Activated CD4-positive, alpha-beta T cell treated with anti-CD3 and anti-CD28 coated beads, Interleukin-10, Interleukin-2, amounts not matched to agents 100 ng/mL and 50 ng/mL, durations not matched to agents 16 hours and 8 hours (primary cell): ENCODE results near the gene COBLL1.

Source experiments
- DNase-seq: peaks from one replicate; pipeline ENCODE4 v3.0.0-alpha.2; 2020

The COBLL1 gene

DNA sequence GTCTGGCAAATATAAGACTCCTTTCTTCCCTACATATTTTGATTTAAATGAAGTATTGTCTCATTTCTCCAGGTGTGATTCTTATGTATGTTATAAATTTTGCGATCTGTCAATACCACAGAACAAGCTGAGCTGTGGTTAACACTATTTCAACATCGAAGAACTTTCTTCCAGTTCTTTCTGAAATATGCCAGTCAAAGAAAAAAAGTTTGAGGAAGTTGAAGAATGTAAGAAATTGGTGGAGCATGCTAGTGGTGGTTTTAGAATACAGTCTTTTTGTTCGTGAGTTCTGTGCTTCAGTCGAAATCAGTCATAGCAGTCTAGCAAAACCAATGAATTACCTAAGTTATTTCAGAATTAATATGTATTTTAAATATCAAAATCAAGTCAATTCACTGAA lies 8.6 kb upstream of the COBLL1 start:
- no peak for DNase-seq

DNA sequence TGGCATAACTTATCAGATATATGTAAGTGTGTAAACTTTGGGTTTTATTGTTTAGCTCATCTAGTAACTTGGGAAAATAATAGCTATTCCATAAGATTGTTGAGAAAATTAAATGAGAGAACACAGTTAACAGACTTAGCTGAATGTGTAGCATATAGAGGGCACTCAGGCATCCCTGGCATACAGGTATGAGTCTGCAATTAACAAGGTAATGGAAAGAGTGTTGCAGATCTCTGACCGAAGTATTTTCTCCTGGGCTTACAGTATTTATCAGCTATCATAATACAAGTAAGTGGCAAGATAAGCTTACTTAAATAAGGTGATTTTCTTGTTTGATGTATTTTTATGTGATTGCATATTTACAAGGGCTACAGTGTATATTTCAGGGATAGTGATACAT lies 7.9 kb upstream of the COBLL1 start:
- DNase-seq: no peak

DNA sequence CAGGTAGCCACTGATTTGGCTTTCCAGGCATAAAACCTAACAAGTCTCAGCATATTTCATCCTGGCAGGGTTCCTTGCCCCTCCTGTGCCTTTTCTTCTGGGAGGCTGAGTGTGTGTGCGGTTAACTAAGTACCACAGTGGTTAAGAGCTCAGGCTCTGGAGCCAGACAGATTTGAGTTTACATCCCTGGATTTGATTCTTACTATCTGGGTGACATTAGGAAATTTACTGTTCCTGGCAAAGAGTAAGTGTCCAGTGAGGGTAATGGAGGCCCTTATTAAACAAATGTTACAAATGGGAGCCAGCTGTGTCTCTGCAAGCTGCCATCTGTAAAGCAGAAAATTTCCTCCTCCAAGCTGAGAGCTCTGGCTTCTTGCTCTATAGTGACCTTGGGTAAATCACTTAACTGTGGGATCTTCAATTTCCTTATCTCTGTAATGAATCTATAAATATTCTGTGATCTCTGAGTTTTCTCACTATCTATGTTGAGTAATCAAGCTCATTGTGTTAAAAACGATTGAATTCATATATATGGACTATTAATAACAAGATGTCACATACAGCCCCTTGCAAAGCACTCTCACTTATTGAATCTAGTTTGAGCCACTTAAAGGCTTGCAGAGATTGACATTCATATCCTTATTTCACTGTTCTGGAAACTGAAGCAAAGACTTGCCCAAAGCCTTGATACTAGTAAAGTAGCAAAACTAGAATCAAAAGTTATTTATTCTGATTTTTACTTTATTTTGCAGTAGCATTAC lies 6.5 kb upstream of the COBLL1 start:
- DNase-seq: no peak

DNA sequence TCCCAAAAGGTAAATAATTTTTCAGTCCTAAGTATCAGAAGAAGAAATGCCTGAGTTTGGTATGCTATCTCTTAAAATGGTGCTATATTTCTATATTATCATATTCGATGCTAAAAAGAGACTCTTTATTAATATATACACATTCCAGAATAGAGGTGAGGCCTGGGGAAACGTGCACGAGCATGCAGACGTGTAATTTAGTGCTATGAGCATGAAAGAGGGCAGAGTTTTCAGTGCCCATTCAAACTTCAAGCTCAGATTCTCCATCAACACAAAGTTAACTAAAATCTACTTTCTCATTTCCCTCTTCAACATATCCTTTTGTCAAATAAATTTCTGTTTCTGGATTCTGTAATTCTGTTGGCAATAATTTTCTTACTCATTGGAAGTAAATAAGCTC lies 5.7 kb upstream of the COBLL1 start:
- DNase-seq: no peak

DNA sequence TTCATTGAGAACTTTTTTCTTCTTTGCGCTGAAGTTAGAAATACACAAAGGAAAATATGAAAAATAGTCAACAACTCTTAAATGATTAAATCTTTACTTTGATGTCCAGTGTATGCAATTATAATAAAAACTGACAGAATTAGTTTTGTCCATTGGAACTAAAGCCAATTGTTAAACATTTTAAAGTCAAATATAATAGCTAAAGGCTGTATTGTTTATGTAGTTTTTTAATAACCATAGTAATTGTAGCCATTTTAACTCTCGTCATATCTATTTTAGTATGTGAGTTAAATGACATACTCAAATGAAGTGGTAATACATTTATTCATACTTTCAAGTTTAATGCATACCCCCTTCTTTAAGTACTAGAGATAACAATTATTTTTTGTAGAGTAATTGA lies 4.7 kb upstream of the COBLL1 start:
- DNase-seq: no peak

DNA sequence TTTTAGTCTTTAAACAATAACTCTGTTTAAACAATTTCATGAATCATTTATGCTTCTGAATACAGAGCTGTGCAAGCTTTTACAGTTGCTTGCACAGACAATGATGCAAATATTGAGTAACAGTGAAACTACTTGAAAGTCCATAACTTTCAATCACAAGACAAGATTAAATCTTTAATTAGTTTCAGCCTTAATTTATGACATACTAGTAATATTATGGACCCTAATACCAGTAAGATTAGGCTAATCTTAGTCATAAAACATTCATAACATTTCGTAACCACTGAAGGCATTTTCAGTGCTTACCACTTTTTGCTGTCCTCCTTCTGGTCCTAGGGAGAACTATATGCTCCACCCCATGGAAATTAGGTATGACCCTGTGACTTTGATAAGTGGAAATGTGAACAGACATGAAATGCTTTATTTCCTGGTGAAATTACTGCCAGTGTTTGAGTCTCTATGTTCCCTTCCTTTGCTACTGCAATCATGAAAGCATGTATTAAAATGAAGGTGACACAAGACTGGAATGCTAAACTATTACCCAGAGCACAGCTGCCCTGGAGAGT lies 1.8 kb upstream of the COBLL1 start:
- no peak for DNase-seq

DNA sequence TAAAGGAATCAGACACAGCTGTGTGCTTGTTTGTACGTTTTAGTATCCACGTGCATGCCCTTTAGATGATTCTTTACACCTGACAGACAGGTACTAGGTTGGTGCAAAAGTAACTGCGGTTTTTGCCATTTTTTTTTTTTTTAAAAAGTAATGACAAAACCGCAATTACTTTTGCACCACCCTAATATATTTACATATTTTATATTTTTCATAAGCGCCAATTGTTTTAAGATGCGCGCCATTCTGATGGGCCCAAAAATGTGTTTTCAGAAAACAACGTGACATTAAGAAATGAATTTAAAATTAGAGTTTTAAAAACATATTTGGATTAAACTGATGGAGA lies 972 bp upstream of the COBLL1 start:
- DNase-seq: no peak

DNA sequence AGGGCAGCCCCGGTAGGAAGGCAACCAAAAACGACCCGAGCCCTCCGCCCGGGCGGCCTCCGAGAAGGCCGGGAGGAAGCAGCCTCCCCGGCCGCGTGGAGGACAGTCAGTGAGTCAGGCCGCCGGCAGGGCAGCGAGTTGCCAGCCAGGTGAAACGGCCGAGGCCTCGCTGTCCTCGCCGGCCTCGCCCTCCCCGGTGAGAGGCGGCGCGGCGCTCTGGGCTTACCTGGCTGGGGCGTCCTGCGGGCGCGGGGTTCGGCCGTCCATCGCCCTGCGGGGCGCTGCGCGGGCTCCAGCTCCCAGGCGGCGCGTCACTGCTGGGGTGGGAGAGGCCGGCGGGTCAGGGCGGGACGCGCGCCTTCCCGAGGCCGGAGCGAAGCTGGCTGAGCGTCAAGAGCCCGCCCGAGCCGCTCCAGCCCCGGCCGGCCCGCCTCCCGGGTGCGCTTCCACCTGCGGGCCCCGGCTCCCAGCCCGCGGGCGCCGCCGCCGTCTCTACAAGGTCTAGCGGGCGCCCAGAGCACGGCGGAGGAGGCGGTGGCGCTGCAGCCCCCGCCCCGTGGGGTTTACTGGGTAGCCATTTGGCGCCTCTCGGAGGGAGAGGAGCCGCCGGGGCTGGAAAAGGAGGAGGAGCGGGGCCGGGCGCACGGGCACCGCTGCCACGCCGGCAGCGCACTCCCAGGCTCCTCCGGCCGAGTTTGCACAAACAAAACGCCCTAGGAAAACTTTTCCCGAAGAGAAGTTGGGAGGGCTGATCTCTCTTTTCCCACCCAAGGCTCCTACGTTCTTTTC lies 499 bp downstream of the COBLL1 start:
- DNase-seq: peak; percentile 62

DNA sequence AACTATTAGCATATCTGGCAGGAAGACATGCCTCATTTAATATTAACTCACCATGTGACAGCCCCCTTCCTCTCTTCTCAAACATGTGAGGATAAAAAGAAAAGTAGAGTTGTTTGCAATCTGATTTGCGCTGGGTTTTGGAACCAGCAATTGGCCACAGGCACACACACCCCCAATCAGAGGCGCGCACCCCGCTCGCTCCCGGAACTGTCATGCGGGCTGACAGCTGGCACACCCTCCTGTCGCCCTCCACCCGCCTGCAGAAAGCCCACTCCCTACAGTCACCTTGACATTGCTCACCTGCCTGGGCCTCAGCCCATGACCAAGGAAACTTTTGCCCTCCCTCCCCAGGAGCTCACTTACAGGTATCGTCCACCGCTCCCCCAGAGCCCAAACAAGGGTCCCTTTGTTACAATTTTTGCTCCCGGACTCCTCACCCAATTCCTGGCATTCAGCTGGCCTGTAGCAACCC lies 1.1 kb downstream of the COBLL1 start:
- DNase-seq: no peak

DNA sequence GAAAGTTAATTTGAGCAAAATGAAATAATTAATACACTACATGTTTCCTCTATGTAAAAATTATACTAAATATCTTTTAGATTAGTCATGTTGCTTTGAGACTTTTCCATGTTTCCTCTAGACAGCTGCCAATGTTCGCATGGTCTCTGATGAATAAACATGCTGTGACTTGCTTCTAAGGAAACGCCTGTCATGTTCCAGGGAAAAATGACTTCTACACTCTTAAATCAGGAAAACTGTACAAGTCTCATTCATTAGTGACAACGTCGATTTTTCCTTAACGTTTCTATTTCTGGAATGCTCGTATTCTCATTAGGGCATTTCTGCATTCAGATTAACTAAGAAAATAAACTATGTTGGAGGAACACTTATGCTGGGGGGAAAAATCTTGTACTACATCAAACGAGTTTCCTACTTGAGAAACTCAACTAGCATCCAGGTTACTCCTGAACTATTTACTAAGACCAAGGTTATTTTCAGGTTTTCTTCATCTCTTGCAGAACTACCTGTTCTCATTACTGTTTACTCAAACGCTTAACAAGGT lies 1.6 kb downstream of the COBLL1 start:
- DNase-seq: no peak

DNA sequence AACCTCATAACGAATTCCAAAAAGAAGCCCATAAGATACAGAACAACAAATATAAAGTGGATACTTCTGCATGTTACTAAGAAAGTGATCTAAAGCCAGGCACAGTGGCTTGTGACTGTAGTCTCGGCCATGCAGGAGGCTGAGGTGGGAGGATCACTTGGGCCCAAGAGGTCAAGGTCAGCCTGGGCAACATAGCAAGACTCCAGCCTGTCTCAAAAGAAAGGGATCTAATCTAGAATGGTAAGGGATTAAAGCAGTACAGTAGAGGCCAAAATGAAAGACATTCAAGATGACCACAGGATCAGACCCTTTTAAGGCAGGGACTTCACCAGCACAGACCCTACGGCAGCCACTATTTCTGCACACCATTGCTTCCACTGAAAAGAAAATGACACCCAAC lies 3.8 kb downstream of the COBLL1 start:
- no peak for DNase-seq

DNA sequence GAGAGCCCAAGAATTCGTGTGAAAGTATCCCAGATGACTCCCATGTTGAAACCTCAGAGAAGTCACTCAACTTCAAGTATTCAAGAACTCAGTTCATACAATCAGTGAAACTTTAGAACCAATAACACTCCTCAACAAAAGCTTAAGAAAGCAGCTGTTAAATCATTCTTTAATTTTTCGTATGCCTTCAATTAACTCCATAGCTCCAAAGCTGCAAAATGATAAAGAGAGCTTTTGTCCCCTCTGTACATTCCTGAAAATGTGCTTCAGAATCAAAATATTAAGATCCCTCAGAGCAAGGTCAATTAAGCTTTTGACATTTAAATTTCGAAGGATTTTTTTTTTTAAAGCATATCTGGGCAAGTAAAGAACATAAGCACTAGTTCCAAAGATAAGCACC lies 4.7 kb downstream of the COBLL1 start:
- DNase-seq: no peak

DNA sequence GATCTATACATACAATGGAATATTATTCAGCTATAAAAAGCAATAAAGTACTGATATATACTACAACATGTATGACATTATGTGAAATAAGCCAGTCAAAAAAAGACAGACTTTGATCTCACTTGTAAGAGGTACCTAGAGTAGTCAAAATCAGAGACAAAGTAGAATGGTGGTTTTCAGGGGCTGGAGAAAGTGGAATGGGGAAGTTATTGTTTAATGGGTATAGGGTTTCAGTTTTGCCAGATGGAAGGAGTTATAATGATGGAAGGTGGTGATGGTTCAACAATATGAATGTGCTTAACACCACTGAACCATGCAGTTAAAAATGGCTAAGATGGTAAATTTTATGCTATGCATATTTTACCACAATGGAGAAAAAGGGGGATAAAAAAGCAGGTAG lies 6.3 kb downstream of the COBLL1 start:
- no peak for DNase-seq

DNA sequence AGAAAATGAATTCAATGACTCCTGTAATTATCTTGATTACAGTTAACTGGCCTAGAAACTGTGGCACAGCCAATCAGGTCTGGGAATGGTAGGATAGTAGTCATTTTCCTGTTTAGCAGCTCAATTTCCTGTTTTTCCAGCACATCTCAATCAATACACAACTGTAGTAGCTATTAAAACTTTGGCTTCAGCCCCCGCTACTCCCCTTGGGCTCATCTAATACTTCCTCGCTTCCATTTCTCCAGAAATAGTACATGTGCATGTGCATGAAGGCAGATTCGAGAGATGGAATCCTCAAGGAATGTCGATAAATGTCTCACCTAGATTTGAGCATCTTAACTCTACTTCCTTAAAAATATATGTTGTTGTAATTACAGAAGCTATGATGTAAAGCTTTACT lies 9.7 kb downstream of the COBLL1 start:
- DNase-seq: no peak

DNA sequence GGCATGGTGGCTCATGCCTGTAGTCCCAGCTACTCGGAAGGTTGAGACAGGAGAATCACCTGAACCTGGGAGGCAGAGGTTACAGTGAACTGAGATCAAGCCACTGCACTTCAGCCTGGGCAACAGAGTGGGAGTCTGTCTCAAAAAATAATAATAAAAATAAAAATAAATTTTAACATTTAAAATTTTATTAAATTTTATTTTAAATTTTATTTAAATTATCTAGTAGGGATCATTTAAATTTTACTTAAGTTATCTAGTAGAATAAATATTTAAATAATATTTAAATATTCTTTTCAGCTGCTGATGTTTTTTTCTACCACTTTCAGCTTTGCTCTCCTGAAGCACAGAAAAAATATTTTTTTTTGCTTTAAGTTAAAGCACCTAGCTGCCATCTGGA lies 10.4 kb downstream of the COBLL1 start:
- no peak for DNase-seq

DNA sequence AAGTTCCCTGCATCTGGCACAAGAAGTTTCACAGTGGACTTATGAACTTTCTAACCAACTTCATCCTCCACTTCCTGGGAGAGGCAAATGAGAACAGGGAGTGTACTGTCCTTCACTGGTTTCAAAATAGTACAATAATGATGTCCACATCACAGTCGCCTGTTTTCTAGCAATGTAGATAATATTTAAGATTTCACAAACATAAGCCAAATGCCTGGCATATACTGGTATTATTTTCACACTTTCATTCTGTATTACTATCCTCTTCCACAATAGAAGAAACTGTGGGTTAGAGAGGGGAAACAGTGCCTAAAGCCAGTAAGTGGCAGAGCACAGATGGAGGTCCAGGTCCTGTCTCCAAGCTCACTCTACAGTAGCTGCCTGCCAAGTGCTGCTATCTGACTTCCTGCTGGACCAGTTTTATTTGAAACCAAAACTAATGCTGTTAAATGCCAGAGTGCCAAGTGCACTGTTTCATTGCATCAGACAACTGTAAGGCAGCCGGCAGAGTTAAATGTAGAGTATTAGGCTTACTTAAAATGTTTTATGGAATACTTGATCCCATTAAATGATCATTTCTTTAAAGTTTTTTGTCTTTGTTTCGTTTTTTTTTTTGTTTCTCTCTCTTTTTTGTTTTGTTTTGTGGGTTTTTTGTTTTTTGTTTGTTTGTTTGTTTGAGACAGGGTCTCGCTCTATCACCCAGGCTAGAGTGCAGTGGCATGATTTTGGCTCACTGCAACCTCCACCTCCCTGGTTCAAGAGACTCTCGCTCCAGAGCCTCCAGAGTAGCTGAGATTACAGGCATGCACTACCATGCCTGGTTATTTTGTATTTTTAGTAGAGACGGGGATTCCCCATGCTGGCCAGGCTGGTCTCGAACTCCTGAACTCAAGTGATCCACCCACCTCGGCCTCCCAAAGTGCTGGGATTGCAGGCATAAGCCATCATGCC lies 15.1 kb downstream of the COBLL1 start:
- DNase-seq: peak; percentile 17

DNA sequence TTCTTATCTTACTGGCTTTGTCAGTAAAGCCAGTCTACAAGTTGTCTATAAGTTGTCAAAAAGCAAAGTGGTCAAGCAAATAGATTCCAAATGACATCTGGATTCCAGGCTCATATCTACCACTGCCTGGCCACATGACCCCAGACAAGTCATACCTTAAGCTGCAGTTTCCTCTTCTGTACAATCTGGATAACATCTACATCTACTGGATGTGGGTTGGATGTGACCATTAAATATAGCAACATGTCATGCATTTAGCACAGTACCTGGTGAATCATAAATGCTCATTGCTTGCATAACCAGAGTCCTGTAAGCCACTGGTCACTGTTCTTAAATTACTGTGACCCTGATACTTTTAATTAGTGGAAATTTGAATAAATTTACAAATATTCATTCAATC lies 16.8 kb downstream of the COBLL1 start:
- no peak for DNase-seq

DNA sequence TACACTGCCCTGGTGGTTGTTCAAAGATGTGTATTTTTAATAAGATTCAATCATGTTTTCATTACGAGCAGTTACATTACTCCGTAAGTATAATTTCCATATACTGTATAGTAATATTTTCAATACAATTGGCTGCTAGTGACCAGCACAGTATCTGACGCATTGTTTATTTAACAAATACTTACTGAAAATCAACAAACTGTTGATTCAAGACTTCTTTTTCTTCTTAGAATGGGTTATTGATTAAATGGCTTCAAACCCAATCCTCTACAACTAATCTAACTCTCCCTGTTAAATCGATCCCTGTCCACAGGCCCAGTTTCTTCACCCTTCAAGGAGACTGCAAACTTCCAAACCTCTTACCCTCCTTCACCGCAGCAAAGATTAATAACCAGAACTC lies 18.5 kb downstream of the COBLL1 start:
- DNase-seq: no peak

DNA sequence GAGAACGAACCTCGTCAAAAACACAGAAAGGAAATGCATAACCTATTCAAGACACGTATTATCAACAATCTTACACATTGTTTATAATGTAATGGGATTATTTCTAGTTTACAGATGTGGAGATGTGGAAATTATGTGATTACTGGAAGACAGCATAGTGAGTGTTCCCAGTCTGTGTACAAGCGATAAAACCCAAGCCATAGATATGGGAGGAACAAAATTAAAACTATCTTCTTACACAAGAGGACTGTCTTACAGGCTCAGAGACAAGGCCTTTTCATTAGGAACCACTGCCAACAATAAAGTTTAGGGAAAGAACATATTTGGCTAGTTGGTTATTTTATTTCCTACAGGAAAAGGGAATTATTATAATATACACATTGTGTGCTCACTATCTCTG lies 20.3 kb downstream of the COBLL1 start:
- no peak for DNase-seq

DNA sequence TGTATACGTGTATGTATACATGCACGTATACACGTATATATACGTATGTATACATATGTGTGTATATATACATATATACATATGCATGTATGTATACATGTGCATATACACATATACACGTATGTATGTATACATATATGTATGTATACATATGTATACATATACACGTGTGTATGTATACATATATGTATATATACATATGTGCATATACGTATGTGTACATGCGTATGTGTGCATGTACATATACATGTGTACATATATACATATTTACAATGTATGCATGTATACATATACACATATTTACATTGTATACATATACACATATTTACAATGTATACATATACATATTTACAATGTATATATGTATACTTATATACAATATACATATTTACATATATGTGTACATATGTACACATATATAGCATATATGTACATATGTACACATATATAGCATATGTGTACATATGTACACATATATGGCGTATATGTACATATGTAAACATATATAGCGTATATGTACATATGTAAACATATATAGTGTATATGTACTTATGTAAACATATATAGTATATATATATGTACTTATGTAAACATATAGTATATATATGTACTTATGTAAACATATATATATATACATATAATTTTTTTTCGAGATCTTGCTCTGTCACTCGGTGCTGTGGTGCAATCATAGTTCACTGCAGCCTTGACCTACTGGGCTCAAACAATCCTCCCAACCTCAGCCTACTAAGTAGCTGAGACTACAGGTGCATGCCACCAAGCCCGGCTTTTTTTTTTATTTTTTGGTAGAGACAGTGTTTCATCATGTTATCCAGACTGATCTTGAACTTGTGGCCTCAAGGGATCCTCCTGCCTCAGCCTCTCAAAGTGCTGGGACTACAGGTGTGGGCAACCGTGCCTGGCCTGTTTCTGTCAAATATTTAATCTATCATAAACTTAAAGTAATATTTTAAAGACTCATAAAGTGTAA lies 23.2 kb downstream of the COBLL1 start:
- DNase-seq: no peak

DNA sequence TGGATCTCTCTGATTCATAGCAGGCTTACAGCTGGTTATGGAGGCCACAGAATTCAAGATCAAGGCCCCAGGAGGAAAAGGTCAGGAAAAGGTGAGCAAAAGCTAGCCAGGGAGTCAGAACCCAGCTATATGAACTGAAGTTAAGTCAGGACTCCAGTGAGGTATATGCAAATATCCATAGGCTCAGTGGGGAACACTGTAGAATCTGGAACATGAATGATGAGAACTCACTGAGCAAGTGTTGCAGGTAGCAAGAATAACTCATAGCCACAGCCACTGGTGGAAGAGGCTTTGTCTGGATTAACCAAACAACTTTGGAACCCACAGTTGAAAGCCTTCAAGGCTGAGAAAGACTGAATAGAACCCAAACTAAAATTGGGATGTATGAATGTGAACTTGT lies 24.7 kb downstream of the COBLL1 start:
- DNase-seq: no peak

DNA sequence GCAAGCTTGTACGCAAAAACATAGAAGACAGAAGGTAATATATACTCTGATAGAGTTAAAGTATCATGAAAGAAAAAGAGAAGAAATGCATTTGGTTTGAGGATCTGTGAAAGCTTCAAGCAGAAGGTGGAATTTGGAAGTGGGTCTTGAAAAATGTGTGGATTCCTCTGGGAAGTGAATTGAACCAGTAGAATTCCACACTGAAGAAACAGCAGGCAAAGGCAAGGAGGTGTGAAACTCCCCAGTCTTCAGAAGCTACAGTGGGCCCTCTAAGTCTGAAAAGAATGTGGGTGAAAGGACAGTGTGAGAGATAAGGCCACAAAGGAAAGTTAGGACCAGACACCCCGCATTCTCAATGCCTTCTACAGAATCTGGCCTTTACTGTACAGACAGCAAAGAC lies 25.6 kb downstream of the COBLL1 start:
- no peak for DNase-seq
